HG03280 (cell line): ENCODE measurements around the gene ETS1.

Experiments
- ATAC-seq: cut with Tn5 transposase; IDR thresholded peaks from one replicate; pipeline ENCODE4 v1.9.1; 2021; ENCODE audit warnings: mild to moderate bottlenecking, moderate library complexity; ENCODE audit not compliant: unreplicated experiment

ETS1 gene

DNA sequence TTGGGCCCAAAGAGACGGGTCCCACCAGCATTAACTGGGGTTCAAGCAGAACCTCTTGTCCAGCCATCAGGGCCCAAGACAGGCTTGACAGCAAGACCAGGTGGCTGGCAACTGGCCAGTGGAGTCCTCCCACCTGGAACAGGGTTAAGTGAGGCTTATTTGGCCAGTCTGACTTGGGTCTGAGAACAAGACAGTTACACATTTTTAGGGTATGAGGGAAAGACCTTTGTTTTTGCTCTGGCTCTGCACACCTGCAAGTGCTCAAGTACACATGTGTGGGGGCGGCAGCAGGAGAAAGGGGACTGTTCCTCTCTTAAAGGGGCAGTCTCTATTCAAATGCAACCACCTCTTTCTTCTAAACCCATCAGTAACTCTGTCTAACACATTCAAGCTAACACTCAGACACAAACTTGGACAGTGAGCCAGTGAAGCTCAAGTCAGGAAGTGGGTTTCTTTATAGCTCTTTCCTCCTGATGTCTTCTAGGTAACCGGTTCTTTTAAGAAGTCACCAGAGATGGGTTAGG, 116.2 kb downstream of the ETS1 start:
- ATAC-seq = peak; percentile 46

DNA sequence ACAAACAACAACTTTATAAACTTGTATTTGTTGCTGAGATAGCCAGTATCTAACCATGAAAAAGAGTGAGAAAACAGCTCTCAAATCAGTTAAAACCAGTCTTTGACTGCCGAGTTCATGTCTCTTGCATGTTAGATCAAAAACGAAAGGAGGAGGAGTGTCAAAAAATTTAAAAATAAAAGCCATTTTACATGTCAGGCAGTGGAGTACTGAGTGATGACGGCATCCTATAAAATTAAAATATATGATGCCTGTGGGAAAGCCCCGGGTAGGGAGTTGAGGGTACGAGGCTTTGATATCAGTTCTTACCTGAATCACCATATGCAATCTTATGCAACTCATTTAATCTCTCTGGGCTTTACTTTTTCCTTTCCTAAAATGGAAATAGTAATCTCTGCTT, 117.3 kb downstream of the ETS1 start:
- ATAC-seq = no peak

DNA sequence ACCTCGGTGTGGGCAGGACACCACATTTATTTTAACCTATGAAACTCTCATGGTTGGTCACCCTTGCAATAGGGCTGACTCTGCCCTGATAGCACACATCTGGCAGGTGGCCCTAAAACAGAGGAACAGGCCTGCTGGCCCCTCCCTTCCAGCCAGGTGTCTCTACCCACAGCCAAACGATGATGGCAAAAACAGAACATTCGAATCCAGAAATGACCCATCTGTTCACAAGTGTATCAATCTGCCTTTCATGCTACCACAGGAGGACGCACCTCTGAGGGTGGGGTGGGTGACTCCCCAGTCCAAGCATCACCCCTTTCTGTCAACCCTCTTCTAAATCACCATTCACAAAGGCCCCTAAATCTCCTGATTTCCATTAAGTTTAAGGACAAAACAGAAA, 118.1 kb downstream of the ETS1 start:
- peak; percentile 46 for ATAC-seq

DNA sequence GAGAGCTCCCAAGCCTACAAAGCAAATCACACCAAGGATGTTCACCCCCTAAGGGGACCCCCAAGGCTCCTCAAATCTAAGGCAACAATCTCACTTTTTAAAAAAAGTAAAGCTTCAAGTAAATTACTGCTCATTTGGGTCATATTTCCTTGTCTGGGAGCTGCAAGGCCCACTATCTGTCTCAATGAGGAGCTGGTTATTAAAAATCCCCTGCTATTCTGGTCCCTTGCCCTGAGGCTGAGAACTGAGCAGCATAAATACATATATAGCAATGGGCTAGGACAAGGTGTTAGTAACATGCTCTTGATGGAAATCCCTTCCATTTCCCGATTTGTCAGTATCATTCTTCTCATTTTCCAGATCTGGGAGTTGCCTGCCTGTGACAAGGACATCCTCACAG, 119.2 kb downstream of the ETS1 start:
- no peak for ATAC-seq

DNA sequence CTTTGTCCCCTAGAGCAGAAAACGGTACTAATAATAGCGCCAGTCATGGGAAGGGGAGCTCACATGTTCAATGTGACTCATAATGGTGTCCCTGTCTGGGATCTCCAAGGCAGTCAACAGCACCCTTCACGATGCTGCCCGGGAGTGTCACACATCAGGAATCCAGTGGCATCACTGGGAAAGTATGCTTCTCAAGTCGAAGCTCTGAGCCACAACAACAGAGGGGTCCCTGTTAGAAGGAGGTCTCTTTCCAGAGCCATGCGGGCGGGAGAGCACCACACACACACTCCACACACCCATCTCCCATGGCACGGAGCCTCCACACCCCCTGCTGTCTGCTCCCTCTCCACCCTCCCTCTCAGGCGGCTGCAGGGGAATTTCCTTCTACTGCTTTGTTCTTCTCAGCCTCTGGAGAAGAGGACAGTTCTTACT, 119.7 kb downstream of the ETS1 start:
- no peak for ATAC-seq

DNA sequence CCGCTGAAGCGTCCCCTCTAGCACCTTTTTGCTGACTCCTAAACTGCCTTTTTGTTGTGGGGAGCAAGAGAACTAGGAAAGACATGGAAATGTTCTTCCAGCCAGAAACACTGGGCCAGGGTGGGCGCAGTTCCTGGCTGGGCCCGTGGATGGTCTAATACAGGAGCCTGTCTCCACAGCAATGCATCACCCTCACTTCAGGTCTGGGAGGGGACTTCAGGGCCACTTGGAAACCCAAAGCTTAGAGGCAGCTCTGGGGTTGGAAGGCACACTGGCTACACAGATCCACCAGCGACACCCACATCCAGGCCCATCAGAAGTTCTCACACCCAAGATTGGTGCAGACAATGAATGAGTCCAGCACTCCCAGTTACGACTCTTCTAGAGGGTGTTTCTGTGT, 120.3 kb downstream of the ETS1 start:
- no peak for ATAC-seq

DNA sequence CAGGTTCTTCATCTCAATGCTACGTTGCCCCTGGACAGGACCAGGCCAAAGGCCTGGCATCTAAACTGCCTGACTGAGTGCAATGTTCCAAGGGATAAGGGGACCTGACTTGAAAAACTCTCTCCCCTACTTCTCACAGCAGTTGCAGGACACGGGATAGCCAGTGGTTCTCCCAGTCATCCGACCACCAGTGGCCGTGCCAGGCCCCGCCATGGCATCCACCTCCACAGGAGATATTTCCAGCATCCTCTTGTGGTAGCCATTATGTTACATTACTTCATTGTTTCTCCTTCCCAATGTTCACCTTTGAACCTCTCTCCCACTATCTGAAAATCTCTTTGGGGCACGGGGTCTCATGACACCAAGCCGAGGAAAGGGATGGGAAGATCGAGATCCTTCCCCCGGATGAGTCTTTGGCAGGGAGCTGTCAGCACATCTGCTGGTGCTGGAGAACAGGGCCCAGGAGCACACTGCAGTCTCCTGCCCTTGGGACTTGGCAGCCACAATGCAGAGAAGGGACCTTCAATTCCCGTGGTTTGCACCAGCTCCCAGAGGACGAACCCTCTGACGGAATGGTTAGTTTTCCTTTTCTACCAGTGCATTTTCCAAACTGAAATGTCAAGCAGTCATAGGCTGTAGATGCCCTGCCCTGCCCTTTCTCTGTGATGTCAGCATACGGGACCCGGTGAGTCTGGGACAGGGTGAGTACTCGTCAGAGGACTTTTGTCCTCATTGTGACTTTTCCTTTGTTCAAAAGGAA, 121.2 kb downstream of the ETS1 start:
- ATAC-seq = no peak

DNA sequence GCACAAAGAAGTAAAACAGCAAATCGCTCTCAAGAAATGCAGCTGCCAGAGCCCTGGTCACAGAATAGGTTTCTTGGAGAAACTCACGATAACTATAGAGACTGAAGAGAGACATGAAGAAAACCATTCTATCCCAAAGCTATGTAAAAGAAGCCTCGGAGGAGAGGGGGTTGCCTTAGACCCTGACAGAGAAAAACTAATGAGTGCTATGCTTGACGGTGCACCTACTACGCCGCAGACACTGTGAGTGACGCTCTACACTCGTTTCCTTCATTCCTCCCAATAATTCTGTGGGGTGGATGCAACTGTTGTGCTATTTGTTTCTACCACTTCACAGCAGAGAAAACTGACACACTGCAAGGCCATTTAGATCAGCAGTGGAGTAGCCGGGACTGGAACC, 121.8 kb downstream of the ETS1 start:
- no peak for ATAC-seq

DNA sequence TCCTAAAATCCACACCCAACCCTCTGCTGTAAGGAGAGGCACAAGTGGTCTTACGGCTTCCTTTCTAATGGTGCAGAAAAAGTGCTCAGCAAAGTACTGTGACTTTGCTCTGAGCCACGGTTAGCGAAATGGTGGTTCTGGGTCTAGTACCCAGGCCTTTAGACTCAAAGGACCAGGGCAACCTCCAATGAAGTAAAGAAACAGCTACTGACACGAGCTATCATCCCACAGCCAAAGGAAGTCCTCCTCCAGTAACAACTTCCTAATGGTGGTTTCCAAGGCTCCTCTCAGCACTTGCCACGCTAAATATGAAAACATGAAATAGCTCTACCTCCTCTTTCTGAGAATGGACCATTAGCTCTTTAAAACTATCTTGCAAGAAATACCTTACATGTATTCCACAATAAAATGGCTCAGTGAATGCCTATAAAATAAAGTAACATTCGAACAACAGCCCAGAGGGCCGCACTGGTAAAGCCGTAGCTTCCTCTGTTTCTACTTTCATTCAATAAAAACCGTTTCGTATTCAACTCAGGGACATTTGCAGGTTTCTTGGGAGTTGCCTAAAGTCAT, 122.4 kb downstream of the ETS1 start:
- no peak for ATAC-seq

DNA sequence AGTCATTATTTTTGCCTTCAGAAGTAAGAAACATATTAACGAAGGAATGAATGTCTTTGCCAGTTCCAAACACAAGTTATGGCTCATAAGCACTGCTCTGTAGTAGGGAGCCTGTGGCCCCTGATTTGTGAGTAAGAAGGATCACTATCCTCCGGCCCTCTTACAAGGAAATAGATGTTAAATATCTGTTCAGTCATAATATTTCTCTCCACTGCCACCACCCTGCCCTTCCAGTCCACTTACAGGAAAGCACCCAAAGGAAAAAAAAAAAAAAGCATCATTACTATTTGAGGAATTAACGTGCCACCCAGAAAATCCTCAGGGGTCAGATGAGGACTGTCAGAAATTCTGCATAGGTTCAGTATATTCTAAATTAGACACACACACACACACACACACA, 123.4 kb downstream of the ETS1 start:
- no peak for ATAC-seq

DNA sequence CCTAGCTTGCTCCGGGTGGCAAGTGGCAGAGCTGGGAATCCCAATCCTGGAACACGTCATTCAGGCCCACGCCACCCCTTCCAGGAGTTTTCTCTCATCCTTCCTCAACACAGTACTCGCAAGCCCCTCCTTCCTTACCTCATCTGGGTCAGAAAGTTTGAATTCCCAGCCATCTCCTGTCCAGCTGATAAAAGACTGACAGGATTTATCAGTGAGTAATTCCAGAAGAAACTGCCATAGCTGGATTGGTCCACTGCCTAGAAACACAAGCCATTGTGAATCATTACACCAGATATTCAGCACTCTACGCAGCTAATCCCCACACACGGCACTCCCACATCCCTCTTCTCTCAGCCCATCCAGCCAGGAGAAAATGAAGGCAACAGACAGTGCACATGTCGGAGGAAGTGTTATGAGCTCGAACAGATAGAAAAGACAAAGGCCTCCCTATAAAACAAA, 124.0 kb downstream of the ETS1 start:
- ATAC-seq = no peak

DNA sequence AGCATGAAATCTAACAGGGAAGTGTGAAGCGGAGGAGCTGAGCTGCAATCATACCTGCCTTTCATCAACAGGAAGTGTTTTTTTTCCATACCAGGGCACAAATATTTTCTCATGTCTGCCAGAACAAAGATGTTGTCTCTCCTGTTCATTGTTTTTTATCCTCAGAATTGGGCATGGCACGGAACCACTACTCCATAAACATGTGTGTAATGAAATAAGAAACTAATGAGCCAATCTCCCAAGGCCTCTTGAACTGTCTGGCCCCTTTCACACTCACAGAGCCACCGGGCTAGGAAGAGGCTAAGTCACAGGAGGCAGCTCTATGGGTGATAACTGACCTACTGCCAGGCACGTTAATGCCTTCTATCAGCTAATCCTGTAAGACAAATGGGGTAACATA, 124.4 kb downstream of the ETS1 start:
- no peak for ATAC-seq

DNA sequence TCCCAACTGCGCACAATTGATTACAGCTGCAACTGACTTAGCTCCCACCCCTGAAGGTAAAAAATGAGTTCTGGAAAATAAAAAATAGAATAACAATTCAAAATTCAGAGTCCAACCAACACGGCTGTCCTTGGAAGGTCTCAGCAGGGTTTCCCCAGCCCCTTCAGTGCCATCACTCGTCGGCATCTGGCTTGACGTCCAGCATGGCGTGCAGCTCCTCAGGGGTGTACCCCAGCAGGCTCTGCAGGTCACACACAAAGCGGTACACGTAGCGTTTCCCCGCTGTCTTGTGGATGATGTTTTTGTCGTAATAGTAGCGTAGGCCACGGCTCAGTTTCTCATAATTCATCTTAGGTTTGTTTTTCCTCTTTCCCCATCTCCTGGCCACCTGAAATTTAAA, 125.2 kb downstream of the ETS1 start:
- no peak for ATAC-seq

DNA sequence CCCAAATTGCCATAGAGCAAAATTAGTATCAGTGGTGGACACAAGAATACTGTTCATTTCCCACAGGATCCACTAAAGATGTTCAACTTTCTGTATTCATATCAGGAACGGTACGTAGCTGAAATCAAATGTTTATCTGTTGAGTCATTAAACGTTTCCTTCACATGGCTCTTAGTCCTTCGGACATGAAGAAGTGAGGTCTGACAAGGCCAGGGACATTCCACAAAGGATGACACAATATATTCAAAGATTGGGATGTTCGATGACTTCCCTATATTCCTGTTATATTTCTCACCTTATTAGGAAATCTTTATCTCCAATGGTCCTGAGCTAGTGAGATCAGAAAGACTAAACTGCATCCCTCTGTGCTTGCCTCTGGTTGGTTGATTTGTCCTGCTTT, 129.0 kb downstream of the ETS1 start:
- no peak for ATAC-seq

DNA sequence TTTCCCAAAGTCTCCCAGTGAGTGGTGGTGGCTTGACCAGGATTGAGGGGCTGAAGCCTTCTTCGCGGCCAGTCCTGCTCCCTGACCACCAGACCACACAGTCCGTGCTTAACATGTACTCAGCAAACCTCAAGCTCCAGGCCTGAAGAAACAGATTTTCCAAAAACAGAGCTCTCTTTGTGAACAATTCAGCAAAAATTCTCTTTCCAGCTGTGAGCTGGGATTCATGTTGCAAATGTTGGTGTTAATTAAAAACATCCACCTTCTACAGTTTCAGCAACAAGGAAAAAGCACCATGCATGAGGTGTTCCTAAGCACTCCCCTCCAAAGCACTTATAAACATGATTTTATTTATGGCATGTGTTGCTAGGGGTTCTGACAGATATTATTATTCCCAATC, 129.5 kb downstream of the ETS1 start:
- ATAC-seq = no peak

DNA sequence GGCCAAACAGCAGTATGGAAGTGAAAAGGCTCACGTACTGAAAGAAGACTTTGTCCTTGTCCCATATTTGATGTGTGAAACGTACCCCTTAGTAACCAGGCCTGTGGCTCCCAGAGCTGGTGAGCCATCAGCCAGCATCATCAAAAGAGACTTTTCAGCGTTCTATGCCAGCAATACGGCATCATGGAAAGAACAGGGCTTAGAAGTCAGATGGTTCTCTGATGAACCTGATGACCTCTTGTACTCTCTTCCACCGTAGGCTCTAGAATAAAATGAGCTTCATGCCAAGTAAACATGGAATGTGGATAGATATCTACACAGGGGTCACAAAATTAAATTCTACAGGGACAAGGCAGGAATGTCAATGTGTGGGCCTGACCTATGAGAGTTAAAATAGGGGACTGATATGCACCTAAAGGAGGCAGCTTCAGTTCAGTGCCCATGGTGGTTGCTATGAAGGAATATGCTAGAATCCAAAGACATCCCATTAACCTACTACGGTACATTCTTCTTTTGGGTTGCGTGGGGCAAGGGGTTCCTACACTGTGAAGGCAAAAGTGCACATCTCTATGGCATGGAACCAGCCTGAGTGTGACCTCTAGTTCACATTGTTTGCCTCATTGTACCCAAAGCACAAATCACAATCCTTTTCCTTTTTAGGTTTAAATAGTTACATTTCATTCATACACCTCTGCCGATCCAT, 130.6 kb downstream of the ETS1 start:
- no peak for ATAC-seq

DNA sequence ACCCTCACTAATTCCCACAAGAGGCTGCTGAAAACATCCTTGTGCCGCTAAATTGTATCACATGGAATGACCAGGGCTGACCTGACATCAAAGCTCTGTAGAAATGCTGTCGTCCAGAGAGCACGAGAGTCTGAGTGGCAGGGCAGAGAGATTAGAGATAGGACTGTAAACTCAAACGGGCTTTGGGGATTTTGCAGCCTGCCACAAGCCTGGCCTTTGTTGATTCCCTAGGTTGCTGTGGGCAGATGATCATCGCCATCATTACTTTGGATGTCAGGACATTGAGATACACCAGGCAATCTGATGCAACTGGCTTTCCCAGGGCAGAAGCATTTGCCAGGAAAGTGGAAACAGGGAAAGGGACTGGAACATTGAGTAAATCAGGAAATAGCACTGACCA, 131.6 kb downstream of the ETS1 start:
- no peak for ATAC-seq

DNA sequence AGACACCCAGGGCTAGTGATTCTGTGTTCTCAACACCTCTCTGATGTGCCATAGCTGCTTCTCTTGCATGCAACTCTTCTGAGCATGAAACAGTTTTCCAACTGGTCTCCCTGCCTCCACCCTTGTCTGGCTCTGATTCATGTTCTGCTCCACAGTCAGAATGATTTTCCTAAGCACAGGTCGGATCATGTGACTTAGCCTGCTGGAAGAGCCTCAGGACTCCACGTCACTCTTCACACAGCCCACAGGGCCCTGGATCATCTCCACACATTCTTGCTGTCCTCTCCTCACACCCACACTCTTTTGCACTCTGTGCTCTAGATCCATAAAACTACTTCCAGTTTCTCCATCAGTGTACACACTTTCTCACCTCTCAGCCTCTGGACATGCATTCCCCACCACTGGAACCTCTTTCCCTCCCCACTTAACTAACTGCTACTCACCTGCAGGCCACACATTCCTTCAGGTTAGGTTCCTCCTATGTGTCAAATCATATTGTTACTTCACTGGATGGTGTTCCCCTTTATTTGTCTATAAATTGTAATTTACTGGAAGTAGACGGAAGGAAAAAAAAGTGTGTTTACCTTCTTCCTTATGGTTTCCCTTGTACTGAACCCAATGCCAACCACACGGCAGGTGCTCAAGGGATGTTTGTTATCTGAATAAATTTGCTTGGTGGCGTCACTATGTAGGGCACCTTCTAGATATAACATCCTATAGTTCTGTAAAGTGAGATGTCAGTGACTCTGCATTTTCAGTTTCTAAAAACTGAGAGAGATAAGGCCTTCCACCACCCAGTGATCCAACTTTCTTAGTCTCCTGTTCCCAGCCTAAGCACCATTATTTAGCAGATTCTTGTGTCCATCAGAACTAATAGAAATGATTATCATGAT, 133.7 kb downstream of the ETS1 start:
- no peak for ATAC-seq

DNA sequence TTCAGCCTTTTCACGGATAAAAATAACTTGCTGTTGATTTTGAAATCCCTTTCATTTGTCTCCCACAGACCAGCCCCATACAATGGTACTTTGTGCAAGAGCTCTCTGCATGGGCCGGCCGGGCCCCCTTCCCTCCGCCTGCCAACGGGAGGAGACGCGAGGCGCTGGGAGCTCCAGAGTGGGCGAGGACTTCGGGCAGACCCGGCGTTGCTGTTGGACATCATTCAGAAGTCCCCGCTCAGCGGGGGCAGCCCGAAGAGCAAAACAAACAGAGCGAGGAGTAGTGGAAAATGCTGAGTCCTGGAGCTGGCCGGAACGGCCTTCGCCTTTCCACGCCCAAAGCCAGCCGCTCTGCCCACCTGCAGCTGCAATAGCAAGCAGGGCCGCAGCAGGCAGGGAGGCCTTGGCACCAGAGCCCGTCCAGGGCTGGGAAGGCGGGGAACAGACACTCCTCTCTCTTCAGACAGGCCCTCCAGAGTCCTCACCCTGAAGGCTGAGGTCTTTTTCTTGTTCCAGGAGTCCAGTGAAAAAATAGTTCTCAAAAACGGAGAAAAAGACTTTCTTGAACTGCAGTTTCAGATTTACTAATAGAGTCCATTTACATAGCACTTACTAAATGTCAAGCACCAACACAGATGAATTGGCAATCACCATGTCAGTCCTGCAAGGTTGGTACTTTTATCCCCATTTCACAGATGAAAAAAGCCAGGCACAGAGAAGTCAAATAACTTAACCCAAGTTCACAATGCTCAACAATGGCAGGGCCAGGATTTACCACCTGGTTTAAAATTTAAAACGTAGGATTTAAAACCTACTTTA, 135.5 kb downstream of the ETS1 start:
- ATAC-seq = no peak
